ENCODE measurements around the gene LHFPL2. TPM values are rescaled to one million over a fixed set of nuclear protein-coding genes. Genes with fewer than 3 reads are reported as not detected.

The LHFPL2 gene
- polyA plus RNA-seq, 3 donors: 3.7 to 11.6 (median 7.3) TPM

DNA sequence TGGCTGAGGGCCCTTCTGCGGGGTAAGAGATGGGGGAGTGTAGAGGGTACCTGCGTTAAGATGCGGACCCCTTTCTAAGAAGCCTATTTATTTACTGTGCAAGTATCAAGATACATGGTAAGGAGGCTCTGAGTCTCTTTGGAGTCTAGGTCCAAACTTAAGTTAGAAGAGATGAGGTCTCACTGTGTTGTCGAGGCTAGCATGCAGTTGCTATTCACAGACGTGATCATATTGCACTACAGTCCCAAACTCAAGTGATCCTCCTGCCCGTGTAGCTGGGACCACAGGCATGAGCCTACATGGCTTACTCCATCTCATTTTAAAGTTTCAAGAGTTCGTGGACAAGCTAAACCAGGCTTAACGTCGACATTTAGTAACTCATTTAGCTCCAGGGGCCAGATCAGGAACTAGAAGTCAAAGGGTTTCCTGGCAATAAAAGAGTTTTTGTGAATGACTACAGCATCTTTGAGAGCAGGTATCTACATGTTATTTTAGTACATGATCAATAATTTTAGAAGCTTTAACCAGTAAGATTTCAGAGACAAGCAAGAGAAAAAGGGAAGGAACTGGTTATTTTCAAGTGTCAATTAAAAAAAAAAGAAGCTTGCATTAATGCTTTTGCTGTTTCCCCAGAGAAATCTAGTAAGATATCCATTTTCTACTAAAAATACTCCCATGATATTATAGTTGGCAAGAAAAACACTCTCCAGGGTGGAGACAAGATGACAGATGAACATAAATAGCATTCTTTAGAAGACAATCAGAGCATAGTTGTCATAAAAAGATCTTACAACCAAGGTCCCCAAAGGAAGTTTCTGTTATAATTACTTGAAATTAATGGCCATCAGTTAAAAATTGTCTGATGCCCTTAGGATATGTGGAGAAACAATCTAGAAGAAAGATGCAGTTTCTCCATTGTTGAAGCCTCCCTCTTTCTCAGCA is 146.9 kb downstream of the LHFPL2 start:
- Histone ChIP-seq H3K9me3 (replicated peaks in 1 of 2; ENCODE audit: control insufficient read depth in 1 of 2, insufficient read depth in 1 of 2, low read length in 2 of 2) (no peaks in the 10 kb centered on the region), H3K4me3 (replicated peaks in 1 of 3; ENCODE audit: low read depth in 2 of 3, low read length in 3 of 3) (peak overlapping the region in 1 of 3 experiments; percentile 45), H3K79me2 (ENCODE audit: insufficient read depth, low read length) (peaks cover 49% of the 10 kb centered on the region), H4K20me1 (ENCODE audit: insufficient read depth, low read length) (peaks cover 26% of the 10 kb centered on the region), H3K27ac (ENCODE audit: low read depth in 1 of 2, low read length in 2 of 2) (peak overlapping the region; percentile 53 to 63), H3K36me3 (replicated peaks in 1 of 2; ENCODE audit: control insufficient read depth in 1 of 2, insufficient read depth in 2 of 2, low read length in 2 of 2) (peaks cover 0 to 10% of the 10 kb centered on the region in 2 donors), H3K9ac (ENCODE audit: insufficient read depth, low read length, poor library complexity, severe bottlenecking) (no peak overlapping the region), H3K4me2 (replicated peaks; ENCODE audit: extremely low read depth, low read length, poor library complexity, severe bottlenecking) (peak overlapping the region; percentile 45), H3K4me1 (ENCODE audit: control insufficient read depth in 1 of 2, insufficient read depth in 2 of 2, low read length in 2 of 2) (peaks cover 29% of the 10 kb centered on the region in 2 donors), H2AFZ (ENCODE audit: insufficient read depth, low read depth, low read length, poor library complexity, severe bottlenecking) (peak overlapping the region; percentile 21), H3K27me3 (ENCODE audit: control insufficient read depth in 2 of 2, insufficient read depth in 2 of 2, low read length in 2 of 2) (no peaks in the 10 kb centered on the region)
- Mint-ChIP-seq H3K9me3 (no peaks in the 10 kb centered on the region), H3K4me1 (peaks cover 68% of the 10 kb centered on the region), H3K27me3 (ENCODE audit: low read depth in 3 of 3) (peaks cover 0 to under 1% (median 0%) of the 10 kb centered on the region in 3 donors), H3K4me3 (peak overlapping the region; percentile 59 to 60), H3K27ac (peak overlapping the region; percentile 78 to 92 (median 87)), H3K36me3 (peaks cover 39 to 51% of the 10 kb centered on the region in 2 donors)
- TF ChIP-seq CTCF (IDR thresholded peaks at IDR 0.05): no peak
- DNase-seq: no peak
- intact Hi-C loops (cut with micrococcal nuclease): no loop called here
- 24% methylated on average over 6 of the region's 9 CpGs for WGBS (ENCODE audit: insufficient coverage)

- DNase-seq: peak; percentile 23 to 59 (median 57)
- peak overlapping the region; percentile 45 for H3K4me2 ChIP-seq (replicated peaks; ENCODE audit: extremely low read depth, low read length, poor library complexity, severe bottlenecking)
- peak overlapping the region; percentile 59 to 60 for H3K4me3 Mint-ChIP-seq
- peak overlapping the region in 1 of 3 experiments; percentile 45 for H3K4me3 ChIP-seq (replicated peaks in 1 of 3; ENCODE audit: low read depth in 2 of 3, low read length in 3 of 3)
- no peak for TF ChIP-seq CTCF (IDR thresholded peaks at IDR 0.05)
- H3K36me3 Mint-ChIP-seq: peaks cover 35 to 47% of the 10 kb centered on the region in 2 donors
- peaks cover 0 to 2% (median 0%) of the 10 kb centered on the region in 7 donors for H3K9me3 Mint-ChIP-seq
- H3K27ac Mint-ChIP-seq: peak overlapping the region; percentile 31 to 92 (median 86)
- H3K36me3 ChIP-seq (replicated peaks in 1 of 2; ENCODE audit: control insufficient read depth in 1 of 2, insufficient read depth in 2 of 2, low read length in 2 of 2): peaks cover 0 to 10% of the 10 kb centered on the region in 2 donors
- peaks cover 26% of the 10 kb centered on the region for H4K20me1 ChIP-seq (ENCODE audit: insufficient read depth, low read length)
- H3K79me2 ChIP-seq (ENCODE audit: insufficient read depth, low read length): peaks cover 51% of the 10 kb centered on the region
- H3K9me3 ChIP-seq (replicated peaks in 1 of 2; ENCODE audit: control insufficient read depth in 1 of 2, insufficient read depth in 1 of 2, low read length in 2 of 2): no peaks in the 10 kb centered on the region
- H3K27ac ChIP-seq (ENCODE audit: low read depth in 1 of 2, low read length in 2 of 2): peak overlapping the region; percentile 53 to 63
- peaks cover 70% of the 10 kb centered on the region for H3K4me1 Mint-ChIP-seq
- no peak overlapping the region for H3K9ac ChIP-seq (ENCODE audit: insufficient read depth, low read length, poor library complexity, severe bottlenecking)
- peaks cover 29 to 30% of the 10 kb centered on the region in 2 donors for H3K4me1 ChIP-seq (ENCODE audit: control insufficient read depth in 1 of 2, insufficient read depth in 2 of 2, low read length in 2 of 2)
- H3K27me3 ChIP-seq (ENCODE audit: control insufficient read depth in 2 of 2, insufficient read depth in 2 of 2, low read length in 2 of 2): no peaks in the 10 kb centered on the region
- peaks cover 0 to 2% (median 0%) of the 10 kb centered on the region in 3 donors for H3K27me3 Mint-ChIP-seq (ENCODE audit: low read depth in 3 of 3)
- intact Hi-C loops (cut with micrococcal nuclease): no loop called here
- H2AFZ ChIP-seq (ENCODE audit: insufficient read depth, low read depth, low read length, poor library complexity, severe bottlenecking): peak overlapping the region; percentile 21
- WGBS (ENCODE audit: insufficient coverage): no CpG with 5 or more reads among the region's 5 CpGs
These were observed 147.7 kb downstream of the LHFPL2 start for GRCh38 chr5:78500871-78501270.

Data from CD14-positive monocyte (primary cell).